Activated CD8-positive, alpha-beta T cell treated with anti-CD3 and anti-CD28 coated beads for 36 hours (primary cell): ENCODE results near the gene ZNF689. TPM values are rescaled to one million over a fixed set of nuclear protein-coding genes. Genes with fewer than 3 reads are reported as not detected.

Source experiments
- ATAC-seq: fragments of 200-7000 bp; cut with Tn5 transposase; one replicate; pipeline ENCODE4 v1.10.0; 2021; ENCODE audit warnings: mild to moderate bottlenecking, moderate library complexity
- CTCF ChIA-PET: fragments of 350-600 bp; sonication (Branson Sonifier 250); formaldehyde crosslinking; loops from one replicate; lab custom pipeline; 2021; ENCODE audit warnings: antibody characterized with exemption; lab: Charles Lee
- POLR2A ChIA-PET: fragments of 350-600 bp; sonication (Branson Sonifier 250); formaldehyde crosslinking; loops from one replicate; lab custom pipeline; 2021; ENCODE audit warnings: antibody characterized with exemption; lab: Charles Lee
- DNase-seq: peaks from one replicate; pipeline ENCODE4 v3.0.0-alpha.2; 2020
- H3K27ac Mint-ChIP-seq: one replicate; pipeline ENCODE4 v1.8.0; 2021; ENCODE audit warnings: mild to moderate bottlenecking, mixed read lengths
- H3K27me3 Mint-ChIP-seq: one replicate; pipeline ENCODE4 v1.8.0; 2021; ENCODE audit warnings: mixed read lengths
- H3K36me3 Mint-ChIP-seq: one replicate; pipeline ENCODE4 v1.8.0; 2021; ENCODE audit warnings: low read depth, mixed read lengths
- H3K4me1 Mint-ChIP-seq: one replicate; pipeline ENCODE4 v1.8.0; 2021; ENCODE audit warnings: low read depth, mixed read lengths
- H3K4me3 Mint-ChIP-seq: one replicate; pipeline ENCODE4 v1.8.0; 2021; ENCODE audit warnings: mild to moderate bottlenecking, moderate library complexity, mixed read lengths
- H3K9me3 Mint-ChIP-seq: one replicate; pipeline ENCODE4 v1.8.0; 2021; ENCODE audit warnings: mixed read lengths
- intact Hi-C: fragments of 100-400 bp; cut with micrococcal nuclease; formaldehyde crosslinking; loops from one replicate; pipeline ENCODE4 v1.10.0; 2022
- total RNA-seq, 2 experiments: library from RNA; stranded (reverse); gene quantifications; one replicate each; pipeline ENCODE4 v1.2.3, GENCODE V29; 2021
- TF ChIP-seq, protein P1 (sequence below): fragments of 200-600 bp; IDR thresholded peaks from one replicate; pipeline ENCODE4 v1.8.0; 2022; ENCODE audit warnings: antibody characterized with exemption, mild to moderate bottlenecking

ZNF689 gene
- total RNA-seq, 2 experiments from 2014 or later: 9.8 to 11.3 TPM

DNA sequence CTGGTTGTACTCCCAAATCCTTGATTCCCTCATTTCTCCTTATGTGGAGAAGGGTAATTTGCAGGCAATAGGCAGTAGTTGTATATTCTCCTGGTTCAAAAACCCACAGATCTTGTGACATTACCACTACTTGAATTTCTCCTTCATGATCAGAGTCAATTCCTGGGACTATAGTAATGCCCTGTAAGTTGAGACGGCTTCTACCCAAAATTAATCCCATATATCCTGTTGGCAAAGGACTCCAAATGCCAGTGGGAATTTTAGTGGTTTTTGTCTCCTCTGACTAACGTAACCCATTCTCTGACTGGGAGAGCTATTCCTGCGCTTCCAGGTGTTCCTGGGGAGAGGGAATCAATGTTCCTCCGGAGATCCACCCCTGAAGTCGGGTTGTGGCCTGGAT lies 11.6 kb upstream of the ZNF689 start:
- ChIA-PET CTCF (interaction anchor here (1.1 to 1.4 kb wide), 3 partner anchors 11 to 192 kb away, joined by 3 to 4 read pairs (median 3); partner anchors contain the start of genes DCTPP1 and ZNF689), POLR2A (interaction anchor here (0.6 kb wide), 1 partner anchor 13 kb away, joined by 4 read pairs; no protein-coding TSS in a partner anchor)
- TF ChIP-seq, protein P1, sequence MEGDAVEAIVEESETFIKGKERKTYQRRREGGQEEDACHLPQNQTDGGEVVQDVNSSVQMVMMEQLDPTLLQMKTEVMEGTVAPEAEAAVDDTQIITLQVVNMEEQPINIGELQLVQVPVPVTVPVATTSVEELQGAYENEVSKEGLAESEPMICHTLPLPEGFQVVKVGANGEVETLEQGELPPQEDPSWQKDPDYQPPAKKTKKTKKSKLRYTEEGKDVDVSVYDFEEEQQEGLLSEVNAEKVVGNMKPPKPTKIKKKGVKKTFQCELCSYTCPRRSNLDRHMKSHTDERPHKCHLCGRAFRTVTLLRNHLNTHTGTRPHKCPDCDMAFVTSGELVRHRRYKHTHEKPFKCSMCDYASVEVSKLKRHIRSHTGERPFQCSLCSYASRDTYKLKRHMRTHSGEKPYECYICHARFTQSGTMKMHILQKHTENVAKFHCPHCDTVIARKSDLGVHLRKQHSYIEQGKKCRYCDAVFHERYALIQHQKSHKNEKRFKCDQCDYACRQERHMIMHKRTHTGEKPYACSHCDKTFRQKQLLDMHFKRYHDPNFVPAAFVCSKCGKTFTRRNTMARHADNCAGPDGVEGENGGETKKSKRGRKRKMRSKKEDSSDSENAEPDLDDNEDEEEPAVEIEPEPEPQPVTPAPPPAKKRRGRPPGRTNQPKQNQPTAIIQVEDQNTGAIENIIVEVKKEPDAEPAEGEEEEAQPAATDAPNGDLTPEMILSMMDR: no peak
- Mint-ChIP-seq H3K4me3 (no peak overlapping the region), H3K36me3 (no peaks in the 10 kb centered on the region), H3K27me3 (no peaks in the 10 kb centered on the region), H3K4me1 (no peaks in the 10 kb centered on the region), H3K27ac (no peak overlapping the region), H3K9me3 (no peaks in the 10 kb centered on the region)
- DNase-seq (no peak), ATAC-seq (no peak)
- intact Hi-C loops: no loop called here

DNA sequence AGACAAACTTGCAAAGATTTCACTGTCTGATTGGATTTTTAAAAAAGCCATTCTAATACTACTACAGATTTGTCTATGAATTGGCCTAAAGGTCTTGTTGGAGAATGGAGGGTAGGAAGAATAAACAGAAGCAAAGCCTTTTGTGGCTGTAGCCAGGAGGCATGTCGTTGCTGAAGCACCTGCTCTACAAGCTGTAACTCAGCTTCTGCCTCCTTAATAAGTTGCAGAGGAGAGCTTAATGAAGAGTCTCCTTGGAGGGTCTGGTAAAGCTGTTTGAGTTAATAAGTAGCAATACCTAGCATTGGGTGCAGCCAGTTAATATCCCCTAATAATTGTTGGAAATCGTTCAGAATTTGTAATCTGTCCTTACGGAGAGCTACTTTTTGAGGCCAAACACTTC lies 10.0 kb upstream of the ZNF689 start:
- no peak overlapping the region for H3K27ac Mint-ChIP-seq
- H3K4me3 Mint-ChIP-seq: no peak overlapping the region
- no peaks in the 10 kb centered on the region for H3K27me3 Mint-ChIP-seq
- ChIA-PET POLR2A (interaction anchor here (1.4 kb wide), 1 partner anchor 10 kb away, joined by 3 read pairs; the partner anchor contains the start of gene ZNF689), CTCF (interaction anchor here (0.6 to 2.7 kb wide), 6 partner anchors 9 to 211 kb away, joined by 3 to 21 read pairs (median 4); partner anchors contain the start of genes DCTPP1 and ZNF689)
- TF ChIP-seq, protein P1: no peak
- no peaks in the 10 kb centered on the region for H3K4me1 Mint-ChIP-seq
- no peaks in the 10 kb centered on the region for H3K36me3 Mint-ChIP-seq
- intact Hi-C loops: no loop called here
- DNase-seq (no peak), ATAC-seq (no peak)
- no peaks in the 10 kb centered on the region for H3K9me3 Mint-ChIP-seq

DNA sequence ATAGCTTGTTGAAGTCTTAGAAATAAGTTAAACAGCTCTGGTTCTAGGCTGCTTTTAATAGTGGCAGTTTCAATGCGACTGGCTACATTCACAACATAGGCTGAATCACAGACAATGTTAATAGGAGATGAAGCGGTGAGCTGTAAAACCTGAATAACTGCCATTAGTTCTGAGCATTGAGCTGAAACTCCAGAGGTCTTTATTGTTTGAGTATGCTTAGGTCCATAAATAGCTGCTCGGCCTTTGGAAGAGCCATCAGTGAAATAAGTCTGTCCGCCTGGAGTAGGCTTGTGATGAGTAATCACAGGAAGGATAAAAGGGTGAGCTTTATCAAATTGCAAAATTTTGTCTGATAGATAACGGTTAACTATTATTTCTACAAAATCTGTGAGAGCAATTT lies 9.4 kb upstream of the ZNF689 start:
- TF ChIP-seq, protein P1: no peak
- intact Hi-C loops: no loop called here
- no peak overlapping the region for H3K4me3 Mint-ChIP-seq
- H3K36me3 Mint-ChIP-seq: no peaks in the 10 kb centered on the region
- ChIA-PET CTCF (interaction anchor here (0.6 to 2.7 kb wide), 6 partner anchors 9 to 190 kb away, joined by 3 to 21 read pairs (median 4); partner anchors contain the start of genes DCTPP1 and ZNF689), POLR2A (interaction anchor here (1.1 to 1.4 kb wide), 2 partner anchors 9 to 131 kb away, joined by 3 read pairs; partner anchors contain the start of gene ZNF689)
- H3K9me3 Mint-ChIP-seq: no peaks in the 10 kb centered on the region
- DNase-seq (no peak), ATAC-seq (no peak)
- no peak overlapping the region for H3K27ac Mint-ChIP-seq
- H3K27me3 Mint-ChIP-seq: no peaks in the 10 kb centered on the region
- H3K4me1 Mint-ChIP-seq: no peaks in the 10 kb centered on the region

DNA sequence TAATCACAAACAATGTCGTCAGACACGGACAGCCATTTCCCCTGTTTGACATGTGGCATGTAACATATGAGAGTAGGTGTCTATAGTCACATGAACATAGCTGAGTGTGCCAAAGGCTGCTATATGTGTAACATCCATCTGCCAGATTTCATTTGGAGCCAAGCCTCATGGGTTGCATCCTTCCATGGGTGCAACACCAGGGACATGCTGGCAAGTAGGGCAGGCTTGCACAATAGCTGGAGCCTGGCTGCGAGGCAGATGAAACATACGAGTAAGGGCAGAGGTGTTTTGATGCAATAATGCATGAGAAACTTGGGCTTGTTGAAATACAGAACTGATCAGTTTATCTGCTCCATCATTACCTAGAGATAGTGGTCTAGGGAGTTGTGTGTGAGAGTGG lies 9.0 kb upstream of the ZNF689 start:
- no peak for DNase-seq
- CTCF ChIA-PET: interaction anchor here (0.8 to 2.7 kb wide), 4 partner anchors 10 to 189 kb away, joined by 3 to 21 read pairs (median 4); partner anchors contain the start of gene DCTPP1
- Mint-ChIP-seq H3K36me3 (no peaks in the 10 kb centered on the region), H3K4me3 (no peak overlapping the region), H3K9me3 (no peaks in the 10 kb centered on the region), H3K27ac (no peak overlapping the region), H3K4me1 (no peaks in the 10 kb centered on the region), H3K27me3 (no peaks in the 10 kb centered on the region)
- no peak for ATAC-seq
- POLR2A ChIA-PET: interaction anchor here (1.1 to 1.4 kb wide), 2 partner anchors 9 to 130 kb away, joined by 3 read pairs; partner anchors contain the start of gene ZNF689
- TF ChIP-seq, protein P1: no peak
- intact Hi-C loops: no loop called here
